ENCODE measurements around the gene RGS13.

RGS13 gene

GRCh38 chr1:192635939-192636338 lies at the start of gene RGS13:
RGS13 (plus strand) TSS chr1:192636147; CDS start chr1:192644335, 8,188 bp downstream.
- no peak for DNase-seq (ENCODE audit: extremely low read depth, low read depth)
- TF ChIP-seq, protein P1, sequence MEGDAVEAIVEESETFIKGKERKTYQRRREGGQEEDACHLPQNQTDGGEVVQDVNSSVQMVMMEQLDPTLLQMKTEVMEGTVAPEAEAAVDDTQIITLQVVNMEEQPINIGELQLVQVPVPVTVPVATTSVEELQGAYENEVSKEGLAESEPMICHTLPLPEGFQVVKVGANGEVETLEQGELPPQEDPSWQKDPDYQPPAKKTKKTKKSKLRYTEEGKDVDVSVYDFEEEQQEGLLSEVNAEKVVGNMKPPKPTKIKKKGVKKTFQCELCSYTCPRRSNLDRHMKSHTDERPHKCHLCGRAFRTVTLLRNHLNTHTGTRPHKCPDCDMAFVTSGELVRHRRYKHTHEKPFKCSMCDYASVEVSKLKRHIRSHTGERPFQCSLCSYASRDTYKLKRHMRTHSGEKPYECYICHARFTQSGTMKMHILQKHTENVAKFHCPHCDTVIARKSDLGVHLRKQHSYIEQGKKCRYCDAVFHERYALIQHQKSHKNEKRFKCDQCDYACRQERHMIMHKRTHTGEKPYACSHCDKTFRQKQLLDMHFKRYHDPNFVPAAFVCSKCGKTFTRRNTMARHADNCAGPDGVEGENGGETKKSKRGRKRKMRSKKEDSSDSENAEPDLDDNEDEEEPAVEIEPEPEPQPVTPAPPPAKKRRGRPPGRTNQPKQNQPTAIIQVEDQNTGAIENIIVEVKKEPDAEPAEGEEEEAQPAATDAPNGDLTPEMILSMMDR (IDR thresholded peaks at IDR 0.05; ENCODE audit: low read depth, low read length): no peak

- DNase-seq (ENCODE audit: extremely low read depth, low read depth): no peak
- TF ChIP-seq, protein P1 (IDR thresholded peaks at IDR 0.05; ENCODE audit: low read depth, low read length): no peak
Measured at GRCh38 chr1:192587386-192588266, 48.3 kb upstream of the RGS13 start.

- TF ChIP-seq, protein P1 (IDR thresholded peaks at IDR 0.05; ENCODE audit: low read depth, low read length): no peak
- no peak for DNase-seq (ENCODE audit: extremely low read depth, low read depth)
Measured at GRCh38 chr1:192588546-192588945, 47.4 kb upstream of the RGS13 start.

DNA sequence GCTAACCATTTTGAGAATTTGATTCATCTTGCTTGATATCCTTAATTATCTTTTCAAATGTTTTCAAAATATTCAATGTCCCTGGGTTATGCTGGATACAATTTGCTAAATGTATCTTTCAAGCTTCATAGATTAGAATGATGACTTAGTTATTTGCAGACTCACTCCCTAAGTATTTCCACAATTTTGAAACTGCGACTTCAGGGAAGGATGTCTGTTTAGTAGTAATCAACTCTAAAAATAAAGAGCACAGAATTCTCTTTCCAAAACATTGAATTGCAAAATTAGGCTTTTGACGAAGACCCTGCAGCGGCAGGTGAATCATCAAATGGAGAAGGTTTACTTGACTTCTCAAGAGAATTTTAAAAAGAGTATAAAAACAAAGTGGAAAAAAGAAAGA lies 46.1 kb upstream of the RGS13 start:
- DNase-seq (ENCODE audit: extremely low read depth, low read depth): no peak
- TF ChIP-seq, protein P1 (IDR thresholded peaks at IDR 0.05; ENCODE audit: low read depth, low read length): no peak

DNA sequence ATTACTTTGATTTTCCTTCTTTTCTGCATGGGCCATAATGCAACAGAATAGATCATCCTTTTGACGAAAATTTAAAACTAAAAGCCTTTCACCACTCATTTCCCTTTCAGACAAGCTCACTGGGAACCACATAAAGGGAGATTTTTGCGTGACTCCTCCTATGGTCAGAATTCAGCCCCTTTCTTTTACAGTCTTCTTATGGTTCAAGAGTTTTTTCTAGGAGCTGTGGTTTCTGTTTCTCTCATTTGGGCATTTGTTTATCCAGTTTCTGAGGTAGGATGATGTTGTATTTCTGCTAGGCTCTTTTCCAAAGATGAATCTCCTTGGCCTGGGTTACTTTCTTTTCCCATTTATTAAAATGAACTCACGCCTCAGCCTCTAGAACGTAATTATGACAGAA lies 43.4 kb upstream of the RGS13 start:
- TF ChIP-seq, protein P1 (IDR thresholded peaks at IDR 0.05; ENCODE audit: low read depth, low read length): no peak
- DNase-seq (ENCODE audit: extremely low read depth, low read depth): no peak

GRCh38 chr1:192592981-192593708 lies 42.8 kb upstream of the RGS13 start:
- TF ChIP-seq, protein P1 (IDR thresholded peaks at IDR 0.05; ENCODE audit: low read depth, low read length): no peak

DNA sequence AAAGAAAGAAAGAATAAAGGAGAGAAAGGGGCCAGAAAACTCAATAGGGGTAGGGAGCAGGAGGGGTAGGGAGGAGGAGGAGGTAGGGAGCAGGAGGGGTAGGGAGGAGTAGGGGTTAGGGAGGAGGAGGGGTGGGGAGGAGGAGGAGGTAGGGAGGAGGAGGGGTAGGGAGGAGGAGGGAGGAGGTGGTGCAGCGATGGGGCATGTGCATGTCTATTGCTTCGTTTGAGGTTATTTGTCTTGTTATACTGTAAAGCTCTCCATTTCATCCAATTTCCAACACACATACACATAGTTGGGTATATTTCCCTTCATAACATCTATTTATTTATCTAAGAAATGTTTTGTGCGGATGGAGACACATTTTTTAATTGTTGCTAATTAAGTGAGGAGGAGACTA lies 40.6 kb upstream of the RGS13 start:
- DNase-seq (ENCODE audit: extremely low read depth, low read depth): no peak
- TF ChIP-seq, protein P1 (IDR thresholded peaks at IDR 0.05; ENCODE audit: low read depth, low read length): no peak

More at GRCh38 chr1:192592981-192593708, 42.8 kb upstream of the RGS13 start:
- no peak for DNase-seq (ENCODE audit: extremely low read depth, low read depth)
